GM20431 (cell line): Measurements from ENCODE around the gene ATF6.

ENCODE experiments used
- in situ Hi-C: fragments of 300-500 bp; cut with MseI, MboI; formaldehyde crosslinking; loops from one replicate; pipeline ENCODE4 v1.15.0; 2020; ENCODE audit warnings: low sequenced_read_pairs; ENCODE audit not compliant: unreplicated experiment

ATF6 gene

DNA sequence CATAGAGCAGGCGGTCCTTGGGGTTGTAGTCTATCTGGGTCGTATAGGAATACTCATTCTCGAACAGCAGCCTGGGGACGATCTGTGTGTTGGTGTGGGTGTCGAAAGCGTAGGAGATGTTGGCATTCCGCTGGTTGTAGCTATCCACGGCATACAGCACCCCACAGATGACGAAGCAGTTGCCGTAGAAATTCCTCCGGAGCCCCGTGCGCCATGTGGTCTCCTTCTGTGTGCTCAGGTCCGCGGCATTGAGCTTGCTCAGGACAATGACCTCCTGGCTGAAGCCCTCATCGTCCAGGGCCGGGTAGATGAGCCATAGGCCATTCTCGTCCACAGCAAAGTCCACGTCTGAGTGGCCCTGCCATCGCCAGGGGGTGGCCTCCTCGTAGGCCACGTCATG is 217.6 kb downstream of the ATF6 start:
- in situ Hi-C loops: no loop called here

DNA sequence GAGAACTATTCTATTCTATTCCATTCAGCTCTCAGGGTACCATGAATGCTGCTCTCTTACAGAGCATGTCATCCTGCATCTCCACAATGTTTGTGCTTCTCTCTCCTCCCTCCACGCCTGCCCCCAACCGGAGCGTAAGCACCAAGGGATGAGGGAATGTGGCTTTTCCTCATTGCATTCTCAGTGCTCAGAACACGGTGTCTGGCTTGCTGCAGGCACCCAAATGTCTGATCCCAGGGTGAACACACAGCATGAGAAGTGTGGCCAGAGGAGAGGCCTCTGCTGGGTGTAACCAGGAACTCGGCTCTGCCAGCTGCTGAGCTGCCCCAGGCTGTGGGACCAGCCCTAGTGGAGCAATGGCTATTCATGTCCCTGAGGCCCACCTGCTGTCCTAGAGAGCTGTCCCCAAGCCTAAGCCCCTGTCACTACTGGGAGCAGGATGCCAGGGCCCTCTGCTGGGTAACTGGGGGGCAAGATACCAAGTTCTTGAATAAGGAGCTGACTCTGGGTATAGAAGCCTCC is 219.2 kb downstream of the ATF6 start:
- in situ Hi-C loops: no loop called here

DNA sequence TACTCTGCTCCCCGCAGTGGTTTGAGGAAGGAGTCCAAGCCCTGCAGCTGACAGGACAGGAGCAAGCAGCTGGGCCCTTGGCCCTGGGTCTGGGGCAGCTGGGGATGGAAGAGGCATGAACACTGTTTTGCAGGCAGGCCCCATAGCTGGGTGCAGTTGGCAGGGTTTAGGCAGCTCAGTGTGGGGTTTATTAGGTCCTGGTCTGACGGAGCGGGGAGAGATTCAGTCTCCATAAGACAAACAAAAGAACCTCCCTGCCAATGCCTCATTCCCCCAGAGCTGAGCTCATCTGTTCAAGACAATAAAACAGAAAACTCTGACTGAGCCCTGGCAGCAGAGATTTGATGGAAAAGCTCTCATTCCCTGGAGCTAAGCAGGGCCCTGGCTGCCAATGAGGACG is 220.2 kb downstream of the ATF6 start:
- in situ Hi-C loops: no loop called here

DNA sequence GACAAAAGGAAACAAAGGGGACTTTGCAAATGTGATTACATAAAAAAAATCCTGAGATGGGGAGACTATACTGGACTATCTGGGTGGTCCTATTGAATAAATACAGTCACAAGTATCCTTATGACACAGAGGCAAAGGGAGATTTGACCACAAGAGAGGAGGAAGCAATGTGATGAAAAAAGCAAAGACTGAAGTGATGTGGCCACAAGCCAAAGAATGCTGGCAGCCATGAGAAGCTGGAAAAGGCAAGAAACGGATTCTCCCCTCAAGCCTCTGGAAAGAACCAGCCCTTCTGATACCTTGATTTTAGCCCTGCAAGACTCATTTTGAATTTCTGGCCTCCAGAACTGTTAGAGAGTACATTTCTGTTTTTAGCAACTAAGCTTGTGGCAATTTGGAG is 221.2 kb downstream of the ATF6 start:
- in situ Hi-C loops: no loop called here

DNA sequence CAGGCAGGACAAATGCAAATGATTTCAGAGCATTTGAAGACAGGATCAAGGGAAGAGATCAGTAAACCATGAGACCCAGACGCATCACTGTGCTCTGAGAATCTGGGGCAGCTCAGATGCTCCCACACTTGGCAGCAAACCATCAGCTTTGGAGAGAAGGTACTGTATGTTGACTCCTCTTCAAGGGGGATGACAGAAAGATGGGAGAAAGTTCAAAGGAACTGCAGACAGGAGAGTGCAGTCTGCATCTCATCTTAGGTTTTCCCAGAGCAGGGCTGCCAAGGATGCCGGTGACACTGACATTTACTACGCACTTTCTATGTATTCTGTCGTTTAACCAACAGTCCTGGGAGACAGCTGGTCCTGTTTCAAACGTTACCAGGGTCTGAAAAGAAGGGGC is 221.8 kb downstream of the ATF6 start:
- in situ Hi-C loops: no loop called here

DNA sequence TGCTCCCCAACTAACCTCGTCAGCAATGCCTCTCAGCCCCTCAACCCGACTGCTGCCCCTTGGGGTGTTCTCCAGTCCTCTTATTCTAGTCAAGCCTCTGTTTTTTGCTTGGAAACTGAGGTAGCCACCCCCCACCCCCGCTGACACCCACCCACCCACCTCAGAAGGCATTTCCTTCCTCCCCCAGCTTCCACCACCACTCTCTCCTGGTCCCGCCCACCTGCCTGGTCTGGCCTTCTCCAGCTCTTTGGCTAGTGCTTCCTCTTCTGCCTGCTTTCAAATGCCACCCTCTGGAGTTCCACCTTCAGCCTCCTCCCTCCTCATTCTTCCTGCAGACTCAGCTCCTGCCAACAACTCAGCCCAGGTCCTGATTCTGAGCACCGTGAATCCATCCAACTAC is 222.3 kb downstream of the ATF6 start:
- in situ Hi-C loops: no loop called here

DNA sequence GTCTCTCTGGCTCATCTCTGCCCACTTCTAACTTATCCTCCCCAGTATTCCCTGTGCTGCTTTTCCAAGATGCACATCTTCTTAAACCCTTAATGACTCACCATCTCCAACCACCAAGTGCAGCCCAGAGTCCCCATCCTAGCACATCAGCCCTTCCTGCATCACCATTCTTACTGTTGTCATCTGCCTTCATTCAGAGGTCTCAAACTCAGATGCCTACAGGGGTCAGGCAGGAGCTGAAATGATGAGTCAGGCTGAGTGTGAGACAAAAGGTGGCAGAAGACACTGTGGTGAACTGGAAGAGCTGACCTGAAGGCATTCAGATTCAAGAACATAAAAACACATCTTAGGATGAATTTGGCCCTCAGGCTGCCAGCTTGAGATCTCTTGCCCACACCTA is 223.0 kb downstream of the ATF6 start:
- in situ Hi-C loops: no loop called here

DNA sequence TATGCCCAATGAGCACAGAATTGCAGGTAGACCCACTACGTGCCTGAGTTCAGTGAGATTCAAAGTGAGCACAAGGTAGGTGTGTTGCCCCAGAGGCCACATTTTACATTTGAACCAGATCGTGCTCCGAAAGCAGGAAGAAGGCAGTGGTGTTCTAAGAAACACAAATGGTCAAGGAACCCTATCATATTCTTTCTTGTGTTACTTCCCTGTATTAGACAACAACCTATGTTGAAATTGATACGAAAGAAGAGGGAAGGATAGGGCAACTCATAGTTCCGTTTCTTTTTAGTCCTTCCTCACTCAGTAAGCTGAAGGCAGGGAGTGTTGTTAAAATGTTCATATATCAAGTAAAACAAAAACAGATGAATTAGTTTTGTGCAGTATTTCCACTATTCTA is 223.7 kb downstream of the ATF6 start:
- in situ Hi-C loops: no loop called here

DNA sequence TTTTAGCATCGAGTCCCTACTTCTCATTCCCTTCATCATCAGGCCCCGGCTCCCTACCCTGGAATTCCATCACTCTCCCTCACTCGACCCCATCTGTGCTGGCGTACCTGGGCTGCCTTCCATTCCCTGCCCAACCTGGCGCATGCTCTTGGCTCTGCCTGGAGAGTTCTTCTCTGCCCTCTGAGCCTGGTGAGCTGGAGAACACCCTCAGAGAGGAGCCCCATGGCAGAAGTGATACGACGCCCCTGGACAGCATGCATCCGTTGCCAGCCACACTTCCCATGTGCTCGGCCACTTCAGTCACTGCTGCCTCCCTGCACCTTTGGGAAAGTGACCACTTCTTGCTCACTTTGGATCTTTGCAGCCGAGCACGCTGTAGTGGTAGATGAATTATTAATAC is 227.5 kb downstream of the ATF6 start:
- in situ Hi-C loops: no loop called here

DNA sequence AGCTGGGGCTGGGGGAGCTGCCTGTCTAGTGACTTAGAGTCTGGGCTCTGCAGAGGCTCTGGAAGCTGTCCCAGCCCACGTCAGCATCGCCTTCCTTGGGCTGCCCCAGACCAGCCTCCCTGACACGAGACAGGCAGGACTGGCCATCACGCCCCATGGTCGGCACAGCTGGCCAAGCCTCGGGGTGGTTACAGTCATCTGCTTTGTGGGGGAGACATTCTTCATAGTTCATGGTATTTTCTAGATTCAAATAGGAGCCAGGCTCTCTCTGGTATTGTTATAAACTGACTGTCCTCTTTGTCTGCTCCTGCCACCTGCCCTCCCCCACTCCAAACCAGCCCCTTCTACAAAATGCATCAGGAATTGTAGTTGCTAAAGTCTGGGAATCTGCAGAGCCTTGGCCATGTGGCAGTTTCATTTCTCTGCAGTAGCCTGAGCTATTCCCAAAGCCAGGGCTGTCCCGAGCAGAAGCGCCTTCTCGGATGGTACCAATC is 228.1 kb downstream of the ATF6 start:
- in situ Hi-C loops: no loop called here

DNA sequence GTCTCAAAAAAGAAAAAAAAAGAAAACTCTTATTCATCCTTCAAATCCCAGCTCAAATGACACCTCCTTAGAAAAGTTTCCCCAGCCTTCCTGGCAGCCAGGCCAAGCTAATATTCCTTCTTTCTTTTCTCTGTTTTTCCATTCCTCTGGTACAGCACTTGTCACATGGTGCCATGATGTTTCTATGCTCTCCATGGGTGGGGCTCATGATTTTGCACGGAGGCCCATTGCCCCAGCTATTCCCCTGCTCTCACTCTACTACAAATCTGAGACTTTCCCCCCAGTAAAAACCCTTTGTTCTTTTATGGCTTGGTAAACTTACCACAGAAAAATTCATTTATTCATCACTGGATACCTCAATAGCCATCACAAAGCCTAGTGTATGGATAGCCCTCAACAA is 231.0 kb downstream of the ATF6 start:
- in situ Hi-C loops: no loop called here

DNA sequence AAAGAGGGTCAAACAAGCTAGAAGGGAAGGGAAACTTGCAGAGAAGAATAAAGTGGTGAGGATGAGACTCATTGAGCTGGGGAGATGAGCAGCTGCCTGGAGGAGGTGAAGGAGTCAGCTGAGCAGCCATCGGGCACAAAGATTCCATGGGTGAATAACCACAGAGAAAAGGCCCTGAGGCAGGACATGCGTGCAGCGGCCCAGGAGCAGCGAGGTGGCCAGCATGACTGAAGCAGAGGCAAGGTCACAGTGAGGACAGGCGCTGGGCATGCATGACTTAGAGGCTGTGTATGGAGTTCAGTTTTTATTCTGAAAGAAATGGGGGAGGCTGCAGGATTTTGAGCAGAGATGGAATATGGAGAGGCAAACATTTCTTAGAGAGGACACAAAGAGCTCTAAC is 232.7 kb downstream of the ATF6 start:
- in situ Hi-C loops: no loop called here

DNA sequence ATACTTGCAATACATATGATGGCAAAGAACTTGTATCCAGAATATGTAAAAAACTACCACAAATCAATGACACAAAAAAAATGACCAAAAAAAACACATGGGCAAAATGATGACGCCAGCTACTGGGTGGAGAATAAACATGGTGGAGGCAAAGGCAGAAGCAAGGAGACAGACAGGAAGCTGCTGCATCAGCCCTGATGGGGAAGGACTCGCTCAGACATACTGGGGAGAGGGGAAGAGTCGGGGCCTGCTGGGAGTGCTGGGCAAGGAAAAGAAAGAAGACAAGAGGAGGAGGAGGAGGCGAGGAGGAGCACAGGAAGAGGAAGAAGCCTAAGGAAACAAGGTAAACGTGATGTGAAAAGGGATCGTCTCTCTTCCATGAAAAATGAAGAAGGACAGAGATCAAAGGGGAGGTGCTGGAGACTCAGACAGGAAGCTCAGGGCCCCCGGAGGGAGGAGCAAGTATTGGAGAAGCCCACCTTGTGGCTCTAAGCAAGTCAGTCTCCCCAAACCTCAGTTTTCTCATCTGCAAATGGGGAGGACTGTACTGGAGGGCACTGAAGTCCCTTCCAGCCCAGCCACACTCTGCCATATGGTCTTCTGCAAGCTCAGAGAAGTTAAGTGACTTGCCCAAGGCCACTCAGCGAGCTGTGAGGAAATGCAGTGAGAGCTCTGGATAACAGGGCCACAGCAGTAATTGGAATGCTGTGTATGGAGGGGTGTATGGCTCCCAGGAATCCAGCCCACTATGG is 233.4 kb downstream of the ATF6 start:
- in situ Hi-C loops: no loop called here

DNA sequence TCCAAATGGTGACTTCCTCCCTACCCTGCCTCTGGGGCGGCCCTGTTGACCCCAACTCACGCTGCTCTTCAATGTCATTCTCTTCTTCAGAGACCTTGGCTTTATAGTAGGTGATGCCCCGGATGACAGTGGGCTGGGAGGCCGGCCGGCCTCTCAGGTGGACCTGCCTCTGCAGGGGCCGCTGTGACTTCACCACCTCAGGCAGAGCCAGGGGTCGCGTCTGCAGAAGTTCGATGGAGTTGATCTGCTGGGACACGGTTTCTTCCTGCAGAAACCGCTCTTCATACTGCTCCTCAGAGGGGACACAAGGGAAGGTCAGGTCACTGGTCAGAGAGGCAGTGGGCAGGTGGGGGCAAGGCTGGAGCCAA is 233.9 kb downstream of the ATF6 start:
- in situ Hi-C loops: no loop called here

DNA sequence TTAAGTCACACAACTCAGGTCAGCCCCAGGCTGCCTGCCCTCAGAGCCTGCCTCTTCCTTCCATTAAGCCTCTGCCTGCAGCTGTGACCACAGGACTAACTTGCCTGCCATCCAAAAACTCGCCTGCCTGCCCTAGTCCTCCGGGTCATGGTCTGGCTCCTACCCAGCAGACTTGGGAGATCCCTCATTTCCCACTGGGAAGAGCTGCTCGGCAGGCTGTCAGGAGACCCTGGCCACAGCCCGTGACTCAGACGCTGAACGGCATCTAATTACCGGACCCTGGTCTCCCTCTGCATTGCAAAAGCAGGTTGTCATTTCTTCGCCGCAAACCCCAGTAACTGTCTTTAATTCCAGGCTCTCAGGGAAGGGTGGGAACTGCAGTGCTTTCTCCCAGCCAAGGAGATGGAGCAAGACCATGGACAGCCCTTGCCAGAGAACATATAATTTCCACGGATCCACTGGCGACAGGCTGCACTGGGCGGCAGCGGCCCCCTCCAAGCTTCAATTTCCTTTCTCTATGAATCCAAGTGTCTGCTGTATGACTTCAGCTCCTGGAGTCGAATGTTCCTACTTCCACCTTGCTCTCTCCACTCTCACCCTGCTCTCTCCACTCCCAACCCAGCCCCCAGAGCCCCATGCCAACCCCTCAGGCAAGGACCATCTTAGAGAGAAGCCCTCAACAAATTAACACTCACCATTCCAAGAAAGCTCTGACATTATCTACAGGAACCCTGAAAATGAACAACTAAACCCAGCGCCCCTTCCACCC is 237.1 kb downstream of the ATF6 start:
- in situ Hi-C loops: no loop called here

DNA sequence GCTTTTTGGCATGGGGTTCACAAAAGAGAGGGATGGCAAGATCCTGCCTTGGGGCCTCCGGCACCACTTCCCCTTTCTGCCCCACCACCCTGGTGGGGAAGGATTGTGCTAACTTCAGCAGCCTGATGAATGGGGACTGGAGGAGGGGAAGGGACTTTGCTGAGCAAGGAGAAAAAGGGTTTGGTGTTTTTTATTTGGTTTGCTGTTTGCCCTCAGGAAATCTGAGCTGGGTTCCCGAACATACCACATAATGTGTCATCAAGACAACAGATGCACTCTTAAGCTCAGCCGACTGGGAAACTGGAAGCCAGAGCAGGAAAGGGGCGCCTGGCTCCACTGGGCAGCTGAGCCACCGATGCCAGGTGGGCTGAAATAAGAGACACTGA is 237.7 kb downstream of the ATF6 start:
- in situ Hi-C loops: no loop called here

DNA sequence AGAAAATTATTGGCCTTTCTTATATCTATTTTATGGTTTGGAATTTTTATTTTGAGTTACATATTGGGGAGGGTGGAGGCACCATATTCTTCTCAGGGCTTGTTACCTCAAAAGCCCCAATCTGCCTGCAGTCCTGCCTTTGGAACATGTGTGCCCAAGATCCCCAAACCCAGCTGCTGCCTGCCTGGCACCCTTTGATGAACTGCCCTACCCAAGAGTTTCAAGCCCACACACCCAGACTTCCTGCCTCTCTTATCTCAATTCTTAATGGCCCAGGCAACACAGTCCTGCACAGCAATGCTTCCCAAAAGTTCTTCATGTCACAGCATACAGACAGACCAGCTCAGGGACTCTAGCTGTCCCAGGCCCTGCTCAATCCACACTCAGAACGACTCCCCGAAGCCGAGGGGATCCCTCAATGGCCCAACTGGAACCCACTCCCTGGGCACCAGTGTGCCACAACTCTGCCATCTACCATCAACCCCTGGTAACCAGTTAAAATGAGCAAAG is 238.4 kb downstream of the ATF6 start:
- in situ Hi-C loops: no loop called here

DNA sequence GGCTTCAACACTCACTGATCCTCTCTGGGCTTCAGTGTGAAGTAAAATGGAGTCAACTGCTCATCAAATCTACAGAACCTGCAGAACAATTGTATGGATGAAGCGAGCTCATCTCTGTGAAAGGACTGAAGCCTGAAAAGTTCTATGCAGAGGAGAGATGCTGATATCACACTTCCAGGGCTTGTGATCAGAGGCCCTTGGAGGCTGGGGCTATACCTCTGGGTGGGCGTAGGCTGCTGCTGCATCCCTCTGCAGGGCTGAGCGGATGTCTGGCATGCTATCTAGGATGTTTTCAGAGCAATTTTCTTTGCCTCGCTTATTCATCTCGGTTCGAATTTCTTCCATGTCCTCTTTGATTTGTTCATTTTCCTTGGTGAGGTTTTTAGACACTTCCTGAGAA is 240.0 kb downstream of the ATF6 start:
- in situ Hi-C loops: no loop called here

DNA sequence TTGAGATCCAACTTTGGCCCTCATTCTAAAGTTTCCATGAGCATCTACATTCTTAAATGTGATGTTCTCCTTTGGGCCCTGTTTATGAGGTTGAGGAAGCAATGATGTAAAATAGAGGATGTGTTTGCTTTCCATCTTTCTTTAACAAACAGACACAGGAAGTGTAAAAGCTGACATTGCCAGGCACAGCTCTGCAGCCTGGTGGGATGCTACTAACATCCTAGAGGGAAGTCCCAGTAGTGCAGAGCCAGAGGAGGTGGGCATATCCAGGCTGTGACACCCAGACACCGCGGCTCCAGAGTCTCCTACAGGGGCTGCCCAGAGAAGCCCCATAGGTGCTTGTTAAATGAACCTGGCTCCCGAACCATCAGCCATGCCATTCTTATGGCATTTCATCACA is 241.3 kb downstream of the ATF6 start:
- in situ Hi-C loops: no loop called here

DNA sequence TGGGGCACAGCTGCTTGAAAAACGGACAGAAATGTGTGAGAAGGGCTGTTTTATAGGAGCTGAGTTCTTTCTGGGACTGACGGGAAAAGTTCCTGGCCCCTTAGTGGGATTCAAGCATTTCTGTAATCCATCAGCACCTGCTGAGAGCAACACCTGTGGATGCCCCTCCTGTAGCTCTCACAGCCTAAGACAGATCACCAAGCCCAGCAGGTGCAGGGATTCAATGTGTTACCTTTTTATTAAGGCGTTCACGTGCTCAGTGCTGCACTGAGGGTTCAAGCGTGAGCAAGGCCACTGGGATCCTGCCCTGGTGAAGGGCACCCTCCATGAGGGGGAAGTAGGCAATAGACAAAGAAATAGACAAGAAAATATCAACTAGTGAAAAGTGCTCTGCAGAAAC is 242.7 kb downstream of the ATF6 start:
- in situ Hi-C loops: no loop called here

DNA sequence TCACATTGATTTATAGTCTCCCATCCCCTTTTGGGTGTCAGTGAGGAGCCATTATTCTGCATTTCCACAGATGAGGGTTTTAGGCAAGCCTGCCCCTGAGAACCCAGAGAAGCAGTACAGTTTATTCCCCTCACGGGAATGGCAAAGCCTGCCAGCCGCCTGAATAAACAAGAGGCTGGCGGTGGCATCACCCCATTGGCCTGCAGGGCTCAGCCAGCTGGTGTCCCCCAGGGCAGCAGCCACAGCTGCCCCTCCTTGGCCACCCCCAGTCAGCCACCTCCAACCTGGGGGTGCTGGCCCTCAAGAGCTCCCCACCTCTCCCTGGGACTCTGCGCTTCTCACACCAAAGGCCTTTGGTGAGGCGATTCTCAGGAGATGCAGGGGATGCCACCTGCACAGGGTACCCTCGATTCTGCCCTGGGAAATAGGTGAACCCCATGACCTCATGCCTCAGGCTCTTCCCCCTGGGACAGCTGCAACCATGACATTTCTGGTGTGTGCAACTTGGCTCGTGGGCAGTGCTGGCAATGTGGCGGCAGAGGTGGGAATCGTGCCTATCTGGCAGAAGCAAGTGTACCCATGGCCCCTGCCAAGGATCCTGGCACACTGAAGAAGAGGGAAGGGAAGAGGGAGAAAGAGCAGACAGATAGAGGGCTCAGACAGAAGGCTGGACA is 243.5 kb downstream of the ATF6 start:
- in situ Hi-C loops: no loop called here
